HG03469 (cell line): ENCODE results near the gene DLEU7.

ENCODE experiments used
- ATAC-seq: cut with Tn5 transposase; IDR thresholded peaks from one replicate; pipeline ENCODE4 v1.9.1; 2021; ENCODE audit warnings: mild to moderate bottlenecking, moderate library complexity, moderate number of reproducible peaks; ENCODE audit not compliant: unreplicated experiment

The DLEU7 gene

DNA sequence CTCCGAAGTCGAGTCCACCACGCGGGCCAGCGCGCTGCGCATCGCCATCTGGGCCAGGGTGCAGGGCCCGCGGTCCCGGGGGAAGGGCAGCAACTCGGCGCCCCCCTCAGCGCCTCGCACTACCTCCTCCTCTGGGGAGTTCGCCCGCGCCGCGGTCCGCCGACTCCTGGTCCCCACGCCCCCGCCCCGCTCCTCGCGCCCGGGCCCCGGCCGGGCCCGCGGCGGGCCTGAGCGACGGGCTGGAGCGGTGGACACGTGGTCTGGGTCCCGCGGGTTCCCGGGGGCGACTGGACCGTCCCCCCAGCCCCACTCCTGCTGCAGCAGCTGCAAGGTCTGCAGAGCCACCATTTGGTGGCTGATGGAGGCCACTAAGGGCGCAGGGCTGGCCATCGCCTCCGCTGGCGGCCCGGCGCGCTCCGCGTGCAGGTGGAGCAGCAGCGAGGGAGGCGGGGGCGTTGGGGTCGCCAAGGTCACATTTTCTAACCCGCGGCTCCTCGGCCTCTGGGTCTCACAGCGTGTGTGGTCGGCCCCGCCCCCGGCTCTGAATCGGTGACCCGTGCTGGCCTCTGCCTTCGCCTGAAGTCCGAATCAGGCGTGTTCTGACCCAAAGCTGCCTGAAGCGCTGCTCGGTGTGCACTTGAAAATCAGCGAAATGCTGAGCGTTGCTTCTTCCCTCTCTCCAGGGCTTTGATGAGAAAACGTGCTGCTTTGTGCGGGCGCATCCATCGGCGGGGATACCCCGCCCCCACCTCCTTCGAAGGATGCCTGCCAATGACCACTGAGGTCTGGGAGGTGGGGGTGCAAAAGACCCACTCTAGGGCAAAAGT is at the start of gene DLEU7:
Gene DLEU7 (minus strand): TSS at position 436 of the 827 bp plus-strand sequence. CDS start 46 bp downstream, at position 390.
- ATAC-seq = no peak

DNA sequence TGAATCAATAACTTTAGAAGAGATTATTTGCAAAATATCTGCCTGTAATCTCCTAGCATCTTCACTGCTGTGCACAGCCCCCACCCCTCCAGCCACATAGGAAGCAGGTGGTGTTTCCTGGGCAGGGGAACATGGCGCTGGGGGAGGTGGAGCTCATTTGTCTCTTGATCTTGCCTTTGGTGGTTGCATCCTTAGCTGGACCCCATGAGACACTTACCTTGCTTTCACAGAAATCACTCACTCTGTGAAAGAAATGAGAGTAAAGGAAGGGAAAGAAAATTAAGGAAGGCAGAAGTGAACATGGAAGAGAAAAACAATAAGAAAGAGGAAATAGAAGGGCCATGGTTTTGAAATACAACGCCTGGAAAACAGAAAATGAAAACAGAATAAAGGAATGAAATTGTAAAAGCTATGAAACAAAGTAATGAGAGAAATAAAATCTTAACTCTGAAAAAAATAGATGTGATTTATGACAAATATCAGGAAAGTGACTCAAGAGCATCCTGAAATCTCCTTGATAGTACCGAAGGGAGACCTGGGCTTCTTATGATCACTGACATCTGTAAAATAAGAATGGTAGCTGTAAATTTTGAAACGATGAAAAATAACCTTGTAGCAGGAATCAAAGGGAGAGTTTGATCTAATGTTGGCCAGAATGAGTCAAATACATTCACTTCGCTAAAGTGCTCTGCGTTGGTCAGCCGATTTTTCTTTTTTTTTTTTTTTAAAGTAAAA is 48.9 kb upstream of the DLEU7 start:
- ATAC-seq = no peak

DNA sequence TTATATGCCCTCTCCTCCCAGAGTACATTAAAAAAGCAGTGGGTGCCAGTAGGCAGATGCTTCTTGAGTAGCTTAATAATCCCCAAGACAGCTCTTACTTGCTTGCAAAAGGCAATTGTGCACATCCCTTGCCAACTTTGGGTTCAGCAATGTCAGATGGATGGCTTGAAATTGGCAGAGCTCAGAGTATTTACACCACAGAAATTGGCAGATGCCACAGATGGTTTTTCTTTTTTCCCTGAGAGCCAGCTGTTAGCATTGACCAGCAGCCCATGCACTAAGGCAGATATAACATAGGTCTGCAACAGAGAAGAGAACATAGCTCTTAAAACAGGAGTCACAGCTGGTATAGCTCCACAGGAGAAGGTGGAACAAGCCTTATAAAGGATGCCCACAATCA is 47.7 kb upstream of the DLEU7 start:
- no peak for ATAC-seq

DNA sequence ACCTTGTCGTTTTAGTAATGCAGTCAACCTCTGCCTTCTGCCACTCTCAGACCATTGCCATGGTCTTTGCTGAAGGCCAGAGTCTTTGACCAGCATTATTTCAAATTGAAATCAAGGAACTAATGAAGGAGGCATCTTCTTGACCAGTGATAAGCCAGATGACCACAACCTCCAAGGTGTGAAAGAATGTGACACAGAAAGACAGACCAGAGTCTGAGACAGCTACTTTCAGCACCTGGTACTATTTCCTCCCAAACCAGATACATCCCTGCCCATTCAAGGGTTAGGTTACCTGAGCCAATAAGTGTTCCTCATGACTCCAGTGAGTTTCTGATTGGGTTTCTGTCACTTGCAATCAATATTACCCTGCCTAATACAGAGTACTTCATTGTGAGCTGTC is 45.8 kb upstream of the DLEU7 start:
- ATAC-seq = no peak

DNA sequence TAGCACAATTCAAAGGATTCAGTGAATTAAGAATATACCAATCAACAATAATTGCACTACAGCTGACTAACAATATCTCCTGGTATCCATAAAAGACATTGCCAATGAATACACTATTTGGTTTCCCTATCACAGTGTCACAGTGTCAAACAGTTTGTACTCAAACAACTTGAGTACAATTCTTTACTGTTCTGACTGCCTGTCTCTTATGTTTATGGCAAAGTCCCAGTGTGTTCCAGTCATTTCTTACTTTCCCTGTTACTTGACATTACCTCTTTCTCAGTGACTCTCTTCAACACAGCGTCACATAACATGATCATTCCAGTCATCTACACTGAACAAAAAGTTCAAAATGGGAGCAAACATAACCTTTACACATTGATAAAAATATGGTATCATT is 44.9 kb upstream of the DLEU7 start:
- no peak for ATAC-seq

DNA sequence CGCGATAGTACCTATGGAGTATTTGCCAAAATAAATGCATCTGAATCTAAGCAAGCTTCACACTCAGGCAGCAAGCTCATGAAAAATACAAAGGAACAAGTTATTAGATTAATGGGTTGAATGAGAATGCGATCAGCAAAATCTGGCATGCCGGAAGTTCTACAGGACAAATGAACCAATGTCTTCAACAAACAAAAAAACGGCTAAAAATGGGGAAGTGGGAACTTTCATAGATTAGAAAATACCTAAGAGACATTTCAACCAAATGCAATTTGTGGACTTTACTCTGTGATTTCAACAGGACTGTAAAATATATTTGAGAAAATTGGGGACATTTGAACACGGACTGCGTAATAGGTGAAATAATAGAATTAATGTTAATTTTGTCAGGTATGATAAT is 43.7 kb upstream of the DLEU7 start:
- ATAC-seq = no peak

DNA sequence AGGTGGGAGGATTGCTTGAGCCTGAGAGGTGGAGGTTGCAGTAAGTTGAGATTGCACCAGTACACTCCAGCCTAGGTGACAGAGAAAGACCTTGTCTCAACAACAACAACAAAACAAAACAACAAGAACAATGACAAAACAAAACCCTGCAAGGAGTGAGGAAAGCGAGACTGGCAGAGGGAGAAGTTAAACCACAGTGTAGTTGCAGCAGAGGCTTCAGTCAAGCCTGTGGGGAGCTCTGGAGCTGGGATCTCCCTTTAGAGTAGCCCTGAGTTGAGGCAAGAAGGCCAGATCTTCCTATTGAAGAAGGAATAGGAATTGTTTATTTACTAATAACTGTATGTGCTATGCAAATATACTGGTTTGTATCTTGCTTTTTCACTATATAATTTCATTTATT is 40.8 kb upstream of the DLEU7 start:
- no peak for ATAC-seq

DNA sequence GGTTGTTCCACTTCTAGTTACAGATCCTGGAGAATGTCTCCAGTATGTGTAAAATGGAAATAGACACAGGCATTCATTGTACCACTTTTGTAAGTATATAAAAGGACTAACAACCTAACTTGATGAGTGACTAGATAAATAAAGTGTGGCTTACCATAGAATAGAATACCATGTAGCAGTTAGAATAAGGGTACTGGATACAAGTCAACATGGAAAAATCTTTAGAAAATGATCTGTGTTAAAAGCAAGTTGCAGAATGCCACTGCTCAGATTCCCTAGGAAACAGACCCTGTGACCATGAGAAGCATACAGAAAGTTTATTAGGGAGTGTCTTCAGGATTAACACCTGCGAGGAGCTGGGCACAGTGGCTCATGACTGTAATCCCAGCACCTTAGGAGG is 40.2 kb upstream of the DLEU7 start:
- ATAC-seq = no peak

DNA sequence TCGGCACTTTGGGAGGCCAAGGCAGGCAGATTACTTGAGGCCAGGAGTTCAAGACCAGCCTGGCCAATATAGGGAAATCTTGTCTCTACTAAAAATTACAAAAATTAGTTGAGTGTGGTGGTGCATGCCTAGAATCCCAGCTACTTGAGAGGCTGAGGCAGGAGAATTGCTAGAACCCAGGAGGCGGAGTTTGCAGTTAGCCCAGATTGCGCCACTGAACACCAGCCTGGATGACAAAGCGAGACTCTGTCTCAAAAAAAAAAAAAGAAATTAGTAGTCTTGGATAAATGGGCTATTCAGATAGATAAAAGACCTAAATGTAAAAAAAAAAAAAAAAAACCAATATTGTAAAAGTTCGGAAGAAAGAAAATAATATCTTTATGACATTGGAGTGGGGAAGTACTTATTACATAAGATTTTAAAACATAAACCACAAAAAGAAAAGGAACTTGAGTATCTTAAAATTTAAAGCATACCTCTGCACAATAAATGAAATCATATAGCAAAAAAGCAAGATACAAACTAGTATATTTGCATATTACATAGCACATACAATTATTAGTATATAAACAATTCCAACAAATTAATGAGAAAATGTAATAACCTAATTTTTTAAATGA is 39.4 kb upstream of the DLEU7 start:
- ATAC-seq = no peak

DNA sequence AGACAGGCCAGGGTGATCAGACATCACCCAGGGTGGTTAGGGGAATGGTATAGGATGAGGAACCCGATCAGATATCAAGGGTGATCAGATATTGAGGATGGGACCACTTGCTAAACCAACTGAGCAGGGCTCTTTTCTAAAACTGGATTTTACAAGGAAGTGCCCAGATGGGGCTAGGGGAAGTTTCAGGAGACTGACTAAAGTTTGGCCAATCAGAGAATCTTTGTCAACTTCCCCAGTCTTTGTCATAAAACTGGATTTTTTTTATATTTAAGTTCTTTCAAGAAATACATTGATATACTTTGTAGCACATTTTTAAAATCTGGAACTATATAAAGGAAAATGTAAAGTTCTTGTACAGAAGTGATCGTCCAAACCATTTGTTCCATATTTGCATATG is 30.5 kb upstream of the DLEU7 start:
- ATAC-seq = no peak

DNA sequence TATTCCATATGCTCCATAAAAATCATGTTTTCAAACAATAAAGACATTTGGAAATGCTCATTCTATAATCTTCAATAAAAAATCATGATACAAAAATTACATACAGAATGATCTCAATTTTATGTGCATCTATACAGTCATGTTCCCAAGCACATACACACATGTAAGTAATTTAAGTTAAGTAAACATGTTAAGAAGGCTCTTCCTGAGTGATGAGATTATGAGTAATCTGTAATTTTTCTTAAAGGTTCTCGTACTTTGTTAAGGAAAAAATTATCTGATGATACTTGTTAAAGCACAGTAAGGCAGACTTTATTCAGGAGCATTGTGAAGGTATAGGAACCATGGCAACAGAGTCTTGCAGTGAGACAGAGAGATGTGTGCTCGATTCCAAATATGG is 30.0 kb upstream of the DLEU7 start:
- no peak for ATAC-seq

DNA sequence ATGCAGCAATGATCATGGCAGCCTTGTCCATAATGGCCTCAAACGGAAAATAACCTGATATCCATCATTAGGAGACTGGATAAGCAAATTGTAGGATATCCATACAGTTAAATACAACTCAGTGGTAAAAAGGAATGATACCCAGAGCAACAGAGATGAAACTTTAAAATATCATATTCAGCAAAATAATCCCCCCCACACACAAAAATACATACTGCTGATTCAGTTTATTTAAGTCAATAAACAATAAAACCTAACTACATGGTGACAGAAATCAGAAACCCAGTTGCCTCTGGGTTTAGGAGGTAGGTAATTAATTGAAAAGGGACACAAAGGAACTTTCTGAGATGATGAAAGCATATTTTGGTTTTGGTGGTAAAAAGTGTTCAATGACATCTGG is 27.9 kb upstream of the DLEU7 start:
- no peak for ATAC-seq

DNA sequence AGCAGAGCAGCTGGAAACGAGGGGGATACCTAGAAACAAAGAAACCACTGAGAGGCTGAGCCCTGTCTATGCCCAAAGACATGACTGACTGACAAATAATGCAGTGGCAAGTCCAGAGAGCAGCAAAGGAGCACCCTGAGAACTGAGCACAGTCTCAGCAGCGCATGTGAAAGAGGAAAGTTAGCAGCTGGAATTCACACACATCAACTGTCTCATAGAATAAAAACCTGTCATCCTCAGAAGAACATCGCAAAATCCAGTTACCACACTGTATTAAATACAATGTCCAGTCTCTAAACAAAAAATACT is 24.1 kb upstream of the DLEU7 start:
- no peak for ATAC-seq

DNA sequence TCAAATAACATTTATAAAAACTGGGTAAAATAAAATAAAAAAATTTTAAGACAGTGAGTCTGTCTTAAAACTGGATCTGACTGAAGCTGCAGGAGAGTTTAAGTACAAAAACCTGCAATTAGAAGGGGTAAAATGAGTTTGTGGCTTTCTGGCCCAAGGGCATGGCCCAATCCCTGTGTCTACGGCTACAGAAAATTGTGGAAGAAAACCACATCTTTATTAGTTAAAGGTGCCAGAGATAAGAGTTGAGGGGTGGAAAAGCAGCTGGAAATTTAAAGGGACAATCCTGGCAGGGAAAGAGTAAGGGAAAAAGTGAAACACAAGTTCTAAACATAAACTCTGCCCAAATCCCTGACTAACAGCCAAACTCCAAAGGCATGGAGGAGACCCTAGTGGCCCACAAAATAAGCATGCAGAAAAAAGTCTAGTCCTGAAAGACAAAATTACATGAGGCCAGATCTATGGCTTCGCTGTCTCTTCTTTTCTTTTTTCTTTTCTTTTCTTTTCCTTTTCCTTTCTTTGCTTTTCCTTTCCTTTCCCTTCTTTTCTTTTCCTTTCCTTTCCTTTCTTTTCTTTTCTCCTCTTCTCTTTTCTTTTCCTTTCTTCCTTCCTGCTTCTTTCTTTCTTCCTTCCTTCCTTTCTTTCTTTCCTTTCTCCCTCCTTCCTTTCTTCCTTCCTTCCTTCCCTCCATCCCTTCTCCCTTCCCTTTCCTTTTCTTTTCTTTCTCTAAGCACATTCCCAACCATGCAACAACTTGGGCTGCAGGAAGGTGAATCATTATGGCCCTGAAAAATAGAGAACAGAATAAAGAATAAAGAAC is 23.5 kb upstream of the DLEU7 start:
- no peak for ATAC-seq

DNA sequence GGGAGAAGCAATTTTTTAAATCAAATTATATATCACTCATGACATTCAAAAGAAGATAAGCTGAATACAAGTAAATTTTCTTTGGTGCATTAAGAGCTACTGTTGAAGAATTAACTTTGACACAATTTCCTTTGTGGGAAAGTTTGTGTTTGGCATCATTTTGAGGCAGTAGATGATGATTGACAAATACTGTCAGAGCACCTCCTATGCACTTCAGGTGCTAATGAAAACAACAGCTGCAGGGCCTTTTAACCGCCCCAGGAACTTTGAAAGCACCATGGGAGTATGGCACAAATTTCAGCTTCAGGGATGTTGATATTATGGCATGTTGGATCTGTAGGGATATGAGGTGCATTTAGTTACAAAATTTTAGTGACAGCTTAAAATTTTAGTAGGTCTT is 21.0 kb upstream of the DLEU7 start:
- ATAC-seq = no peak

DNA sequence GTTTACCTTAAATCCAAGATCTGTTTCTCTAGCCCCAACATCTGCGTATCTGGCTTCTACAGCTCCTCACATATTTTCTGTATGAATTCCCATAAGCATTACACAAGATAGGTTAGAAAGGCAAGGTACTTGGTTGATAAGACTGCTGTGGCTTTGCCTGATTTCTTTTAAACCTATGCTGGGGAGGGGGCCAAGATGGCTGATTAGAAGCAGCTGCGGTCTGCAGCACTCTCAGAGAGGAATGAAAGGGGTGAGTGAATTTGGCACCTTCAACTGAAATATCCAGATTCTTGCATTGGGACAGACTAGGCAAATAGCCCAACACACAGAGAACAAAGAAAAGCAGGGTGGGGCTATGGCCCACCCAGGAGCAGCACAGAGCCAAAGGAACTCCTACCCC is 12.2 kb upstream of the DLEU7 start:
- ATAC-seq = no peak

DNA sequence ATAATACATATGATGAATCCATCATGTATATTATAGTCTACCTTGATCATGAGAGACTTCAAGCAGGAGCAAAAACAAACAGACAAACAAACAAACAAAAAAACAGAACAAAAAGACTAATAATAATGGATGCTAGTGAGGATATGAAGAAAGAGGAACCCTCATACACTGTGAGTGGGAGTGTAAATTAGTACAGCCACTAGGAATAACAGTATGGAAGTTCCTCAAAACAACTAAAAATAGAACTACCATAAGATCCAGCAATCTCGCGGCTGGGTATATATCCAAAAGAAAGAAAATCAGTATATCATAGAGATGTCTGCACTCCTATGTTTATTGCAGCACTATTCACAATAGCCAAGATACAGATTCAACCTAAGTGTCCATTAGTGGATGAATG is 7.0 kb upstream of the DLEU7 start:
- ATAC-seq = no peak

DNA sequence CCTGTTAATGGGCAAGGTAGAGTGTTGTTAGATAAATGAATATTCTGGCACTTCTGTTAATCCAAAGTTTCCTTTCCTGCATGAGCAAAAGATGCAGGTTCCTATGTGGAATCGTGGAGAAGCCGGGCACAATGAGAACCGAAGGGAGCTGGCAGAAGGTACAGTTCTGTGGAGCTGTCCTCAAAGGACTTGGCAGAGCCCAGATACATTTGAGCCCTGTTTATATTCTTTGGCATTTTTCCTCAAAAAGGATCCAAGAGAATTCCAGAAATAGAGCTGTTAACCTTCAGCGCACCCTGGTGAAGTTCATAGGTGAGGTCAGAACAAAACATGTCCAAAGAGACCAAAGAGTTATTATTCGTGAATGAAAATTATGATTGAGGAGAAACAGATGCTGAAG is 4.0 kb upstream of the DLEU7 start:
- no peak for ATAC-seq

DNA sequence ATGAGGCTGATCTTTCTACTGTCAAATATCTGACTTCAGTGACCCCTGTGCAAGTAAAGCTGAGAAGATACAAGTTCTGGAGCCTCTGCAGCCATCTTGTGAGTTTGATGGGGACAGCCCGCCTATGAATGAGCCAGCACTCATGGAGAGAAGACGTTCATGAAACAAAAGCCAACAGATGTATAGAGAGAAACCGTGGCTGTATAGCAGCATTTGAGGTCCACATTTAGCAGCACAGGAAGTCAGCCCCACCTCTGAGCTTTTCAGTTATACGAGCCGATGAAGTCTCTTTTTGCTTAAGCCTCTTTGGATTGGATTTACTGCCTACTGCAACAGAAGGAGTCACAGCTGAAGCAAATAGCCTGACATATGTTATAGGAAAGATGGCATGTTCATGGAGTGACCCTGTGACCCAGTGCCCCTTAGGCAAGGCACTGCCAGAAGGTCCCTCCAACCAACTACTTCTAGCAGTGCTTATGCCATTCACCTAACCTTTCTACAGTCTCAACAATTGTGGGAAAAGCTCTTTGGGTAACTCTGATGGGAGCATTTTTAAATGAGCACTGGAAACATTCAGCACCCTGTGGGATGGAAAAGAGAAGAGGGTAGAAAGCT is 3.5 kb upstream of the DLEU7 start:
- ATAC-seq = no peak

DNA sequence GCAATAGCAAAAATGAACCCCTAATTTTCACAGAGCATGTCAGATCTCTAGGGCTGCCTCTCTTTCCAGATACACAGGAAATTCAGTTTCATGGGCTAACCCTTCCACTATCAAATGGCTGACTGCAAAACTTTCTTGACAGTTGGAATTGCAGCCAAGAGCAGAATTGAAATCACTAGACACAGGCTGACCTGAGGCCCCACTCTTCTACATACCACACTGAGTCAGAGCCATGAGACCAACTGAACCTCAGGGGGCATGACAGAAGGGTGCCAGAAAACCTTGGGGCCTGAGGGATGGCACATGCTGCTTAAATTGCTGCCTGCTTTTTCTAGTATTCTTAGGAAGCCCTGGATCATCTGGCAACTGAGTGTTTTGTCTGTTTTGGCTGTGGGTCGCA is 1.7 kb upstream of the DLEU7 start:
- no peak for ATAC-seq
